A549 (cell line): ENCODE data around the gene EFNA5. TPM values are rescaled to one million over a fixed set of nuclear protein-coding genes. Genes with fewer than 3 reads are reported as not detected.

Experiments
- ATAC-seq, 2 experiments: fragments of 200-7000 bp in 1 of 2; fragments of >200 bp in 1 of 2; cut with Nextera tagmentation in 1 of 2; cut with Tn5 transposase in 1 of 2; 3 replicates each; pipeline versions ENCODE4 v1.8.0 to v1.9.1; 2018 to 2020; ENCODE audit warnings: mild to moderate bottlenecking in 1 of 2, moderate library complexity in 1 of 2
- CTCF ChIA-PET: fragments of 300-600 bp; sonication (Branson Sonifier 250); formaldehyde crosslinking; extraction: SDS; loops from one replicate; lab custom pipeline; 2021; ENCODE audit warnings: antibody characterized with exemption, inconsistent platforms; lab: Yijun Ruan, JAX
- POLR2A ChIA-PET: fragments of 350-600 bp; formaldehyde crosslinking; extraction: SDS; loops from one replicate; lab custom pipeline; 2021; ENCODE audit warnings: antibody characterized with exemption, inconsistent platforms; lab: Yijun Ruan, JAX
- DNase-seq, 2 experiments: peaks; one replicate each; pipeline versions ENCODE4 v3.0.0 to v3.0.0-alpha.2; 2011 to 2016; ENCODE audit warnings: low read depth in 1 of 2, low spot score in 1 of 2
- FAIRE-seq: peaks from 2 replicates; lab custom pipeline; 2011; peaks lifted over from hg19 to GRCh38; lab: Jason Lieb, UNC
- H3K27ac ChIP-seq, 2 experiments: fragments of >200 bp; sonication (Bioruptor Twin); formaldehyde crosslinking; 3 replicates each; pipeline ENCODE4 v1.5.1; 2016 to 2017
- H3K4me1 ChIP-seq: fragments of >200 bp; sonication (Bioruptor Twin); formaldehyde crosslinking; 3 replicates; pipeline ENCODE4 v1.6.1; 2016
- H3K4me2 ChIP-seq: fragments of >200 bp; sonication (Bioruptor Twin); formaldehyde crosslinking; 3 replicates; pipeline ENCODE4 v1.6.1; 2016
- H3K4me3 ChIP-seq: fragments of >200 bp; sonication (Bioruptor Twin); formaldehyde crosslinking; 3 replicates; pipeline ENCODE4 v1.5.1; 2016
- H3K9me3 ChIP-seq: fragments of >200 bp; sonication (Bioruptor Twin); formaldehyde crosslinking; 3 replicates; pipeline ENCODE4 v1.6.1; 2016
- ATOH8 ChIP-seq: fragments of 250-450 bp; sonication (Bioruptor Pico); IDR thresholded peaks from 2 replicates; pipeline ENCODE4 v1.5.0; 2020; ENCODE audit warnings: low read depth, mild to moderate bottlenecking, moderate library complexity
- BCL3 ChIP-seq: fragments of >200 bp; sonication (Bioruptor Twin); formaldehyde crosslinking; IDR thresholded peaks from 3 replicates; pipeline ENCODE4 v1.6.1; 2016
- CBX8 ChIP-seq: fragments of 200-600 bp; sonication (generic); IDR thresholded peaks from 2 replicates; pipeline ENCODE4 v1.6.1; 2016
- CEBPB ChIP-seq, 2 experiments: fragments of >200 bp in 1 of 2; sonication (Bioruptor Twin) in 1 of 2; formaldehyde crosslinking in 1 of 2; IDR thresholded peaks; 2 replicates each; pipeline ENCODE4 v1.6.1; 2012 to 2016
- CHD2 ChIP-seq: fragments of 150-350 bp; IDR thresholded peaks from 2 replicates; pipeline ENCODE4 v1.6.1; 2014; ENCODE audit warnings: low read length; ENCODE audit not compliant: partially characterized antibody
- ELK1 ChIP-seq: fragments of 150-350 bp; IDR thresholded peaks from 2 replicates; pipeline ENCODE4 v1.6.1; 2014; ENCODE audit warnings: low read depth, mild to moderate bottlenecking, low read length
- FOSB ChIP-seq: fragments of 250-450 bp; sonication (Bioruptor Pico); IDR thresholded peaks from 2 replicates; pipeline ENCODE4 v1.5.0; 2020; ENCODE audit warnings: mild to moderate bottlenecking, moderate library complexity
- FOSL2 ChIP-seq, 2 experiments: fragments of 450-650 bp in 1 of 2; fragments of >200 bp in 1 of 2; sonication (Bioruptor Twin) in 1 of 2; formaldehyde crosslinking; IDR thresholded peaks; 2 replicates each; pipeline versions ENCODE4 v1.5.0 to v1.6.1; 2016 to 2020; ENCODE audit warnings: mild to moderate bottlenecking in 1 of 2, moderate library complexity in 1 of 2
- FOXS1 ChIP-seq: fragments of 250-450 bp; sonication (Bioruptor Pico); IDR thresholded peaks from 2 replicates; pipeline ENCODE4 v1.5.0; 2020; ENCODE audit warnings: mild to moderate bottlenecking, moderate library complexity
- HDAC2 ChIP-seq: fragments of 200-600 bp; sonication (generic); IDR thresholded peaks from 2 replicates; pipeline ENCODE4 v1.6.1; 2016
- HES2 ChIP-seq: fragments of >200 bp; sonication (Bioruptor Twin); formaldehyde crosslinking; IDR thresholded peaks from 2 replicates; pipeline ENCODE4 v1.6.1; 2016
- HOXB5 ChIP-seq: fragments of 250-450 bp; sonication (Bioruptor Pico); IDR thresholded peaks from 2 replicates; pipeline ENCODE4 v1.5.0; 2020; ENCODE audit warnings: mild to moderate bottlenecking, moderate library complexity
- JUNB ChIP-seq: fragments of >200 bp; sonication (Bioruptor Twin); formaldehyde crosslinking; IDR thresholded peaks from 2 replicates; pipeline ENCODE4 v1.6.1; 2016
- NPAS2 ChIP-seq: fragments of 250-450 bp; sonication (Bioruptor Pico); IDR thresholded peaks from 2 replicates; pipeline ENCODE4 v1.8.0; 2022; ENCODE audit warnings: mild to moderate bottlenecking, moderate library complexity, borderline replicate concordance
- NR3C1 ChIP-seq: fragments of >200 bp; sonication (Bioruptor Twin); formaldehyde crosslinking; IDR thresholded peaks from 3 replicates; pipeline ENCODE4 v1.6.1; 2017
- POLR2A ChIP-seq: IDR thresholded peaks from 2 replicates; pipeline ENCODE4 v1.6.1; 2012; ENCODE audit warnings: mild to moderate bottlenecking, low read length
- RARB ChIP-seq: fragments of 250-450 bp; sonication (Bioruptor Pico); IDR thresholded peaks from 2 replicates; pipeline ENCODE4 v1.8.0; 2021; ENCODE audit warnings: mild to moderate bottlenecking, moderate library complexity
- RCOR1 ChIP-seq: fragments of 150-350 bp; IDR thresholded peaks from 2 replicates; pipeline ENCODE4 v1.6.1; 2014; ENCODE audit warnings: antibody characterized with exemption, low read length, low read depth
- REST ChIP-seq: fragments of 200-600 bp; sonication (generic); IDR thresholded peaks from 2 replicates; pipeline ENCODE4 v1.6.1; 2016; ENCODE audit warnings: antibody characterized with exemption, mild to moderate bottlenecking, moderate library complexity
- RFX5 ChIP-seq: fragments of 450-650 bp; IDR thresholded peaks from 2 replicates; pipeline ENCODE4 v1.7.1; 2014; ENCODE audit warnings: antibody characterized with exemption, mild to moderate bottlenecking, moderate library complexity
- TP53 ChIP-seq: fragments of 250-450 bp; sonication (Bioruptor Pico); IDR thresholded peaks from 2 replicates; pipeline ENCODE4 v1.5.0; 2021; ENCODE audit warnings: mild to moderate bottlenecking, moderate library complexity
- ZC3H11A ChIP-seq: fragments of 450-650 bp; IDR thresholded peaks from 2 replicates; pipeline ENCODE4 v1.6.1; 2014; ENCODE audit warnings: antibody characterized with exemption, mild to moderate bottlenecking
- WGBS: methylation state at CpG from one replicate; pipeline ENCODE4 v1.1.6; 2017; ENCODE audit errors: missing lambda C conversion rate; 5-methylcytosine and 5-hydroxymethylcytosine counted together
- polyA plus RNA-seq, 4 experiments: library from polyadenylated mRNA; depleted of rRNA in 3 of 4; stranded (reverse); fragments of >200 nt; fragmentation: RNase III in 1 of 4; extraction: RNeasy Plus Mini Kit Qiagen cat#74134 plus additional on column Dnase treatment in 1 of 4; gene quantifications; 2 replicates in 3 of 4; 3 replicates in 1 of 4; pipeline ENCODE4 v1.2.3, GENCODE V29; 2011 to 2017

The EFNA5 gene
- polyA plus RNA-seq, 2 of the 4 experiments (the other 2 are of a cell fraction): 8.5 to 20.7 TPM

- 80% methylated on average over 8 of the region's 8 CpGs for WGBS
- Histone ChIP-seq H3K4me3 (no peak overlapping the region), H3K27ac (peak overlapping the region; percentile 78 to 89), H3K4me1 (peaks cover 77% of the 10 kb centered on the region), H3K4me2 (peak overlapping the region; percentile 90), H3K9me3 (no peaks in the 10 kb centered on the region)
- FAIRE-seq (no peak), ATAC-seq (no peak; a peak in 1 of 6 replicates), DNase-seq (no peak)
- POLR2A ChIA-PET: interaction anchor here (0.5 to 2.4 kb wide), 12 partner anchors 30 to 810 kb away, joined by 3 to 19 read pairs (median 4); no protein-coding TSS in a partner anchor
- TF ChIP-seq CHD2 (no peak), ZC3H11A (no peak), ELK1 (no peak), ATOH8 (CRISPR knock-in tag) (no peak), CEBPB (IDR thresholded peaks at IDR 0.05) (no peak), REST (no peak), RCOR1 (no peak), FOXS1 (CRISPR knock-in tag) (no peak), POLR2A (no peak)
- TF ChIP-seq, all 56 proteins: peak for 0
- CTCF ChIA-PET: interaction anchor here (0.6 to 4.0 kb wide), 84 partner anchors 9 to 1119 kb away, joined by 3 to 36 read pairs (median 4); partner anchors contain the start of gene EFNA5
Measured at GRCh38 chr5:107572715-107573368, 97.9 kb downstream of the EFNA5 start.

GRCh38 chr5:107571621-107572536 is 98.9 kb downstream of the EFNA5 start:
- H3K4me2 ChIP-seq: peak overlapping the region; percentile 90
- ATAC-seq (peak; percentile 90 to 92), DNase-seq (peak; percentile 72 to 96), FAIRE-seq (peak; percentile 82)
- peaks cover 82% of the 10 kb centered on the region for H3K4me1 ChIP-seq
- WGBS: 3% methylated on average over 26 of the region's 26 CpGs
- peak overlapping the region; percentile 78 to 89 for H3K27ac ChIP-seq
- CTCF ChIA-PET: interaction anchor here (0.6 to 4.0 kb wide), 98 partner anchors 9 to 1118 kb away, joined by 3 to 36 read pairs (median 4); partner anchors contain the start of gene EFNA5
- H3K9me3 ChIP-seq: no peaks in the 10 kb centered on the region
- POLR2A ChIA-PET: interaction anchor here (0.5 to 2.4 kb wide), 13 partner anchors 29 to 811 kb away, joined by 3 to 19 read pairs (median 4); no protein-coding TSS in a partner anchor
- H3K4me3 ChIP-seq: peak overlapping the region; percentile 39
- TF ChIP-seq RARB (CRISPR knock-in tag) (no peak), NR3C1 (no peak), HOXB5 (CRISPR knock-in tag) (no peak), CHD2 (no peak), BCL3 (no peak), JUNB (no peak), ATOH8 (CRISPR knock-in tag) (no peak), HES2 (no peak), CBX8 (no peak), HDAC2 (no peak), RFX5 (0 out of 2 replicates have a peak, but pooled peaks have one; percentile 21), FOSB (CRISPR knock-in tag) (no peak), FOSL2 (IDR thresholded peaks at IDR 0.05) (no peak), FOSL2 (CRISPR knock-in tag; IDR thresholded peaks at IDR 0.05) (peak; percentile 26; the same call in 1 of the 2 replicates), FOXS1 (CRISPR knock-in tag) (no peak), NPAS2 (CRISPR knock-in tag) (no peak), TP53 (CRISPR knock-in tag) (no peak)
